ENCODE data around the gene SLC6A11. TPM values are rescaled to one million over a fixed set of nuclear protein-coding genes. Genes with fewer than 3 reads are reported as not detected.

Gene SLC6A11
- total RNA-seq, 2 experiments from 2014 or later, result not detected

- no peaks in the 10 kb centered on the region for H3K9me2 ChIP-seq (ENCODE audit: insufficient read depth, low read length)
- CTCF ChIA-PET (ENCODE audit: unreplicated experiment), result no interaction called here
- TF ChIP-seq, protein P1, sequence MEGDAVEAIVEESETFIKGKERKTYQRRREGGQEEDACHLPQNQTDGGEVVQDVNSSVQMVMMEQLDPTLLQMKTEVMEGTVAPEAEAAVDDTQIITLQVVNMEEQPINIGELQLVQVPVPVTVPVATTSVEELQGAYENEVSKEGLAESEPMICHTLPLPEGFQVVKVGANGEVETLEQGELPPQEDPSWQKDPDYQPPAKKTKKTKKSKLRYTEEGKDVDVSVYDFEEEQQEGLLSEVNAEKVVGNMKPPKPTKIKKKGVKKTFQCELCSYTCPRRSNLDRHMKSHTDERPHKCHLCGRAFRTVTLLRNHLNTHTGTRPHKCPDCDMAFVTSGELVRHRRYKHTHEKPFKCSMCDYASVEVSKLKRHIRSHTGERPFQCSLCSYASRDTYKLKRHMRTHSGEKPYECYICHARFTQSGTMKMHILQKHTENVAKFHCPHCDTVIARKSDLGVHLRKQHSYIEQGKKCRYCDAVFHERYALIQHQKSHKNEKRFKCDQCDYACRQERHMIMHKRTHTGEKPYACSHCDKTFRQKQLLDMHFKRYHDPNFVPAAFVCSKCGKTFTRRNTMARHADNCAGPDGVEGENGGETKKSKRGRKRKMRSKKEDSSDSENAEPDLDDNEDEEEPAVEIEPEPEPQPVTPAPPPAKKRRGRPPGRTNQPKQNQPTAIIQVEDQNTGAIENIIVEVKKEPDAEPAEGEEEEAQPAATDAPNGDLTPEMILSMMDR (conservative IDR thresholded peaks at IDR 0.05; ENCODE audit: low read length), result no peak
- TF ChIP-seq EZH2phosphoT487 (IDR thresholded peaks at IDR 0.05; ENCODE audit: borderline replicate concordance, low read depth, low read length), result no peak
These were observed 17.9 kb downstream of the SLC6A11 start for GRCh38 chr3:10833855-10834414.

GRCh38 chr3:10834951-10835350 is 18.9 kb downstream of the SLC6A11 start:
- no peak overlapping the region for H3K4me2 ChIP-seq (ENCODE audit: low read length)
- no peak for DNase-seq (ENCODE audit: low spot score)
- H3K9me3 ChIP-seq (ENCODE audit: low read length), result no peaks in the 10 kb centered on the region
- H3K36me3 ChIP-seq (ENCODE audit: insufficient read depth, low read length), result no peaks in the 10 kb centered on the region
- ChIA-PET CTCF (ENCODE audit: unreplicated experiment) (no interaction called here), POLR2A (no interaction called here)
- no peaks in the 10 kb centered on the region for H3K79me2 ChIP-seq (ENCODE audit: insufficient read depth, low read depth, low read length)
- no peak overlapping the region for H2AFZ ChIP-seq (ENCODE audit: low read length)
- H3K4me1 ChIP-seq (ENCODE audit: insufficient read depth, low read length, poor library complexity, severe bottlenecking), result no peaks in the 10 kb centered on the region
- H3K9me2 ChIP-seq (ENCODE audit: insufficient read depth, low read length), result no peaks in the 10 kb centered on the region
- H3K4me3 ChIP-seq (ENCODE audit: low read depth, low read length, poor library complexity, severe bottlenecking), result no peak overlapping the region
- no TSS peak for BruUV-seq (replicated peaks)
- intact Hi-C loops (cut with micrococcal nuclease; ENCODE audit: unreplicated experiment), result no loop called here
- no peak for TF ChIP-seq EZH2phosphoT487 (IDR thresholded peaks at IDR 0.05; ENCODE audit: borderline replicate concordance, low read depth, low read length)
- TF ChIP-seq, protein P1 (conservative IDR thresholded peaks at IDR 0.05; ENCODE audit: low read length), result no peak
- no peaks in the 10 kb centered on the region for H4K20me1 ChIP-seq (ENCODE audit: insufficient read depth, low read length)
- H3K27ac ChIP-seq (ENCODE audit: low read depth, low read length, poor library complexity, severe bottlenecking), result no peak overlapping the region

More at GRCh38 chr3:10833855-10834414, 17.9 kb downstream of the SLC6A11 start:
- Histone ChIP-seq H3K9me3 (ENCODE audit: low read length) (no peaks in the 10 kb centered on the region), H3K36me3 (ENCODE audit: insufficient read depth, low read length) (no peaks in the 10 kb centered on the region), H3K4me1 (ENCODE audit: insufficient read depth, low read length, poor library complexity, severe bottlenecking) (no peaks in the 10 kb centered on the region), H3K27ac (ENCODE audit: low read depth, low read length, poor library complexity, severe bottlenecking) (no peak overlapping the region), H2AFZ (ENCODE audit: low read length) (no peak overlapping the region), H4K20me1 (ENCODE audit: insufficient read depth, low read length) (no peaks in the 10 kb centered on the region), H3K4me2 (ENCODE audit: low read length) (no peak overlapping the region), H3K79me2 (ENCODE audit: insufficient read depth, low read depth, low read length) (no peaks in the 10 kb centered on the region), H3K4me3 (ENCODE audit: low read depth, low read length, poor library complexity, severe bottlenecking) (no peak overlapping the region)
- BruUV-seq (replicated peaks), result no TSS peak
- intact Hi-C loops (cut with micrococcal nuclease; ENCODE audit: unreplicated experiment), result no loop called here
- no peak for DNase-seq (ENCODE audit: low spot score)
- POLR2A ChIA-PET, result no interaction called here

DNA sequence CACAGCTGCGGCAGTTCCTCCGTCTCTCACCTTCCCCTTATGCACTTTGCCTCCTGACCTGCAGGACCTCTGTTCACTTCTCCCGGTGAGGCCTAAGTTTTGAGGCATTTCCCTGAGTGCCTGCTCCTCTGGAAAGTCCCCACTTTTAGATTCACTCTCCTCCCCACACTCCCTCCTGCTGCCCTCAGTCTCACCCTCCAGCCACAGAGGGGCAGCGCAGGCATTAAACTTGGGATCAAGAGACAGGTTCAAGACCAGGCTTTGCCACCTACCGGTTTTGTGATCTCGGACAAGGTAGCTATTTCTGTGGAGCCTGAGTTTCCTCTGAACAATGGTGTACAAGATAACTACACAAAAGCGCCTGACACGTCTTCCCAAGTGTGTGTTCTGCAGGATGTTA is 19.4 kb downstream of the SLC6A11 start:
- Histone ChIP-seq H3K4me2 (ENCODE audit: low read length) (no peak overlapping the region), H3K27ac (ENCODE audit: low read depth, low read length, poor library complexity, severe bottlenecking) (no peak overlapping the region), H4K20me1 (ENCODE audit: insufficient read depth, low read length) (no peaks in the 10 kb centered on the region), H3K9me2 (ENCODE audit: insufficient read depth, low read length) (no peaks in the 10 kb centered on the region), H2AFZ (ENCODE audit: low read length) (no peak overlapping the region), H3K4me3 (ENCODE audit: low read depth, low read length, poor library complexity, severe bottlenecking) (no peak overlapping the region), H3K79me2 (ENCODE audit: insufficient read depth, low read depth, low read length) (no peaks in the 10 kb centered on the region), H3K36me3 (ENCODE audit: insufficient read depth, low read length) (no peaks in the 10 kb centered on the region), H3K4me1 (ENCODE audit: insufficient read depth, low read length, poor library complexity, severe bottlenecking) (no peaks in the 10 kb centered on the region), H3K9me3 (ENCODE audit: low read length) (no peaks in the 10 kb centered on the region)
- CTCF ChIA-PET (ENCODE audit: unreplicated experiment), result no interaction called here
- no TSS peak for BruUV-seq (replicated peaks)
- TF ChIP-seq, protein P1 (conservative IDR thresholded peaks at IDR 0.05; ENCODE audit: low read length), result 0 out of 2 replicates have a peak, but pooled peaks have one; percentile 24
- TF ChIP-seq EZH2phosphoT487 (IDR thresholded peaks at IDR 0.05; ENCODE audit: borderline replicate concordance, low read depth, low read length), result no peak
- intact Hi-C loops (cut with micrococcal nuclease; ENCODE audit: unreplicated experiment), result no loop called here
- no peak for DNase-seq (ENCODE audit: low spot score)
- POLR2A ChIA-PET, result no interaction called here

Measured in OCI-LY7 (cell line).